GM18867 (cell line): Measurements from ENCODE around the gene EIF3M.

Source experiments
- ATAC-seq: cut with Tn5 transposase; IDR thresholded peaks from one replicate; pipeline ENCODE4 v1.9.1; 2021; ENCODE audit warnings: mild to moderate bottlenecking, moderate library complexity; ENCODE audit not compliant: unreplicated experiment

Gene EIF3M

GRCh38 chr11:32583459-32584271 is at the start of gene EIF3M:
EIF3M (plus strand) TSS chr11:32583831; CDS start chr11:32583888, 57 bp downstream.
- peak; percentile 97 for ATAC-seq

- ATAC-seq, result no peak
These were observed 44.8 kb upstream of the EIF3M start for GRCh38 chr11:32538804-32539203.

GRCh38 chr11:32549611-32550187 is 33.9 kb upstream of the EIF3M start:
- no peak for ATAC-seq

GRCh38 chr11:32550207-32550606 is 33.4 kb upstream of the EIF3M start:
- no peak for ATAC-seq

- no peak for ATAC-seq
These were observed 28.5 kb upstream of the EIF3M start for GRCh38 chr11:32555091-32555490.

- ATAC-seq, result no peak
These were observed 27.7 kb upstream of the EIF3M start for GRCh38 chr11:32555895-32556294.

GRCh38 chr11:32561835-32562234 is 21.8 kb upstream of the EIF3M start:
- ATAC-seq, result no peak

- ATAC-seq, result no peak
These were observed 20.6 kb upstream of the EIF3M start for GRCh38 chr11:32562839-32563599.

- no peak for ATAC-seq
These were observed 20.1 kb upstream of the EIF3M start for GRCh38 chr11:32563600-32563959.

GRCh38 chr11:32566517-32566916 is 17.1 kb upstream of the EIF3M start:
- no peak for ATAC-seq

GRCh38 chr11:32567154-32567553 is 16.5 kb upstream of the EIF3M start:
- no peak for ATAC-seq

GRCh38 chr11:32569313-32569881 is 14.2 kb upstream of the EIF3M start:
- ATAC-seq, result no peak

GRCh38 chr11:32571039-32571438 is 12.6 kb upstream of the EIF3M start:
- no peak for ATAC-seq

GRCh38 chr11:32573228-32573627 is 10.4 kb upstream of the EIF3M start:
- ATAC-seq, result no peak

- ATAC-seq, result no peak
These were observed 9.2 kb upstream of the EIF3M start for GRCh38 chr11:32574421-32574820.

- ATAC-seq, result no peak
These were observed 8.6 kb upstream of the EIF3M start for GRCh38 chr11:32575070-32575469.

GRCh38 chr11:32576456-32576855 is 7.2 kb upstream of the EIF3M start:
- no peak for ATAC-seq

- no peak for ATAC-seq
These were observed 2.7 kb upstream of the EIF3M start for GRCh38 chr11:32580967-32581366.

- no peak for ATAC-seq
These were observed 2.1 kb upstream of the EIF3M start for GRCh38 chr11:32581556-32581955.

- ATAC-seq, result no peak
These were observed 1.3 kb downstream of the EIF3M start for GRCh38 chr11:32584921-32585320.

- ATAC-seq, result no peak
These were observed 3.1 kb downstream of the EIF3M start for GRCh38 chr11:32586576-32587190.
